Bronchial epithelial cell (primary cell): ENCODE results near the gene PLPP3. TPM values are rescaled to one million over a fixed set of nuclear protein-coding genes. Genes with fewer than 3 reads are reported as not detected.

Source experiments
- DNase-seq: peaks from one replicate; pipeline ENCODE4 v3.0.0-alpha.2; 2010; ENCODE audit warnings: low read depth
- FAIRE-seq: peaks from 2 replicates; lab custom pipeline; 2011; peaks lifted over from hg19 to GRCh38; lab: Jason Lieb, UNC
- H3K27me3 ChIP-seq: 2 replicates; pipeline ENCODE4 v1.5.1; 2011; ENCODE audit warnings: low read length; ENCODE audit not compliant: control insufficient read depth, insufficient read depth
- H3K36me3 ChIP-seq: 2 replicates; pipeline ENCODE4 v1.5.1; 2011; ENCODE audit warnings: low read length; ENCODE audit not compliant: control insufficient read depth, insufficient read depth
- H3K4me3 ChIP-seq: 2 replicates; pipeline ENCODE4 v1.5.1; 2011; ENCODE audit warnings: mild to moderate bottlenecking, low read depth, low read length, control low read depth
- CTCF ChIP-seq: IDR thresholded peaks from 2 replicates; pipeline ENCODE4 v1.5.1; 2011; ENCODE audit warnings: mild to moderate bottlenecking, moderate library complexity, low read length, control low read depth, inconsistent platforms; ENCODE audit not compliant: insufficient read depth, severe bottlenecking
- total RNA-seq: library from RNA; depleted of rRNA; stranded (reverse); fragments of >200 nt; gene quantifications from 2 replicates; pipeline ENCODE4 v1.2.1, GENCODE V29; 2014

The PLPP3 gene
- total RNA-seq, 1 donor from 2014 or later: 3.4 TPM

- H3K27me3 ChIP-seq: no peaks in the 10 kb centered on the region
- DNase-seq (no peak), FAIRE-seq (no peak)
- H3K36me3 ChIP-seq: no peaks in the 10 kb centered on the region
- no peak for TF ChIP-seq CTCF
- no peak overlapping the region for H3K4me3 ChIP-seq
Measured at GRCh38 chr1:56461158-56462127, 117.9 kb downstream of the PLPP3 start.

GRCh38 chr1:56459260-56459659, 120.1 kb downstream of the PLPP3 start:
- H3K4me3 ChIP-seq: no peak overlapping the region
- no peak for FAIRE-seq
- TF ChIP-seq CTCF: no peak

GRCh38 chr1:56457756-56458375, 121.5 kb downstream of the PLPP3 start:
- Histone ChIP-seq H3K4me3 (no peak overlapping the region), H3K27me3 (no peaks in the 10 kb centered on the region), H3K36me3 (no peaks in the 10 kb centered on the region)
- DNase-seq: no peak
- TF ChIP-seq CTCF: no peak
- FAIRE-seq: no peak

More at GRCh38 chr1:56459260-56459659, 120.1 kb downstream of the PLPP3 start:
- H3K36me3 ChIP-seq: no peaks in the 10 kb centered on the region
- DNase-seq: no peak
- no peaks in the 10 kb centered on the region for H3K27me3 ChIP-seq

- FAIRE-seq (no peak), DNase-seq (peak; percentile 80)
- Histone ChIP-seq H3K36me3 (no peaks in the 10 kb centered on the region), H3K27me3 (no peaks in the 10 kb centered on the region), H3K4me3 (no peak overlapping the region)
- no peak for TF ChIP-seq CTCF
Measured at GRCh38 chr1:56456435-56457101, 122.8 kb downstream of the PLPP3 start.

- no peaks in the 10 kb centered on the region for H3K27me3 ChIP-seq
- H3K36me3 ChIP-seq: no peaks in the 10 kb centered on the region
- no peak for FAIRE-seq
- H3K4me3 ChIP-seq: no peak overlapping the region
- TF ChIP-seq CTCF: no peak
- no peak for DNase-seq
Measured at GRCh38 chr1:56453417-56454078, 125.8 kb downstream of the PLPP3 start.
